Measurements from ENCODE around the gene NOTCH3. TPM values are rescaled to one million over a fixed set of nuclear protein-coding genes. Genes with fewer than 3 reads are reported as not detected.

NOTCH3 gene
- polyA plus RNA-seq, 4 donors = 0.45 to 15.6 (median 6.6) TPM

DNA sequence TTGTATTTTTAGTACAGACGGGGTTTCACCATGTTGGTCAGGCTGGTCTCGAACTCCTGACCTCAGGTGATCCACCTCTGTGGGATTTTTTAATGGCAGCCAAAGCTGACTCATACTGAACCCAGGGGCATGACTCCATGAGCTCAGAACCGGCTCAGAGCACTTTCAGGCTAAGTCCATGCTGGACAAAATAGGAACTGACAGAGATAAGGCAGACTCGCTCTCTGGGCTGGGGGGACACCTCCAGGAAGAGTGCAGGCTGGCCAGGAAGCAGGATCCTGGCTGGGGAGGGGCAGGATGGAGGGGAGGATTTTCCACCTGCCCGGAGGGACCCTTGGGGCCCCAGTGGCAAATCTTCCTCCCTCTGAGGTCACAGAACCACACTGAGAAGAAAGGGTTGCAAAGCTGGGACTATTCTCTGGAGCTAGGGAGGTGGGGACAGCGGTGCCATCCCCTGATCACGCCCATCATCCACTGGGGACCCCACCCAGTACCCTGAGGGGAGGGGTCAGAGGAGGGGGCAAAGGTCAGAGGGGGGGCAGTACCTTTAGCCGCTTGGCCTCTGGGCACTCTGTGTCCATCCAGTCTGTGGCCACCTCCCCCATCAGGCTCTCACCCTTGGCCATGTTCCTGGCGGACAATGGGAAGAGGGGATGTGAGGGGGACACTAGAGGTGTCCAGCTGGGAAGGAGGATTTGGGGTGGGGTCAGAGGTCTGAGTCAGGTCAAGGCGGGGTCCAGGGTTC is 31.1 kb downstream of the NOTCH3 start:
- WGBS, 3 donors = 70 to 85% (median 83%) methylated on average over 8 to 10 of the region's 10 CpGs
- Histone ChIP-seq H3K36me3 (ENCODE audit: control insufficient read depth in 3 of 3, insufficient read depth in 2 of 3, low read depth in 1 of 3, low read length in 3 of 3) (peaks cover 0 to 55% (median 0%) of the 10 kb centered on the region in 3 donors), H3K4me1 (ENCODE audit: control insufficient read depth in 3 of 3, insufficient read depth in 2 of 3, low read depth in 1 of 3, low read length in 2 of 3) (no peaks in the 10 kb centered on the region), H3K27ac (ENCODE audit: low read depth in 1 of 3, low read length in 2 of 3) (no peak overlapping the region), H3K9me3 (ENCODE audit: control insufficient read depth in 2 of 2, insufficient read depth in 1 of 2, low read depth in 1 of 2, low read length in 1 of 2) (peaks cover 0 to 38% of the 10 kb centered on the region in 2 donors), H3K27me3 (ENCODE audit: control insufficient read depth in 3 of 3, insufficient read depth in 3 of 3, low read length in 3 of 3) (no peaks in the 10 kb centered on the region), H3K4me3 (ENCODE audit: low read depth in 1 of 3, low read length in 3 of 3) (no peak overlapping the region)
- FAIRE-seq (no peak), DNase-seq (no peak)

- Histone ChIP-seq H3K4me1 (ENCODE audit: control insufficient read depth in 3 of 3, insufficient read depth in 2 of 3, low read depth in 1 of 3, low read length in 2 of 3) (no peaks in the 10 kb centered on the region), H3K27me3 (ENCODE audit: control insufficient read depth in 3 of 3, insufficient read depth in 3 of 3, low read length in 3 of 3) (no peaks in the 10 kb centered on the region), H3K4me3 (ENCODE audit: low read depth in 1 of 3, low read length in 3 of 3) (no peak overlapping the region), H3K9me3 (ENCODE audit: control insufficient read depth in 2 of 2, insufficient read depth in 1 of 2, low read depth in 1 of 2, low read length in 1 of 2) (peaks cover 0 to 46% of the 10 kb centered on the region in 2 donors), H3K36me3 (ENCODE audit: control insufficient read depth in 3 of 3, insufficient read depth in 2 of 3, low read depth in 1 of 3, low read length in 3 of 3) (peaks cover 0 to 58% (median 0%) of the 10 kb centered on the region in 3 donors), H3K27ac (ENCODE audit: low read depth in 1 of 3, low read length in 2 of 3) (no peak overlapping the region)
- FAIRE-seq = no peak
- WGBS, 3 donors = 65 to 77% (median 72%) methylated on average over 4 of the region's 4 CpGs
- DNase-seq = no peak
Measured at GRCh38 chr19:15166700-15167099, 34.1 kb downstream of the NOTCH3 start.

DNA sequence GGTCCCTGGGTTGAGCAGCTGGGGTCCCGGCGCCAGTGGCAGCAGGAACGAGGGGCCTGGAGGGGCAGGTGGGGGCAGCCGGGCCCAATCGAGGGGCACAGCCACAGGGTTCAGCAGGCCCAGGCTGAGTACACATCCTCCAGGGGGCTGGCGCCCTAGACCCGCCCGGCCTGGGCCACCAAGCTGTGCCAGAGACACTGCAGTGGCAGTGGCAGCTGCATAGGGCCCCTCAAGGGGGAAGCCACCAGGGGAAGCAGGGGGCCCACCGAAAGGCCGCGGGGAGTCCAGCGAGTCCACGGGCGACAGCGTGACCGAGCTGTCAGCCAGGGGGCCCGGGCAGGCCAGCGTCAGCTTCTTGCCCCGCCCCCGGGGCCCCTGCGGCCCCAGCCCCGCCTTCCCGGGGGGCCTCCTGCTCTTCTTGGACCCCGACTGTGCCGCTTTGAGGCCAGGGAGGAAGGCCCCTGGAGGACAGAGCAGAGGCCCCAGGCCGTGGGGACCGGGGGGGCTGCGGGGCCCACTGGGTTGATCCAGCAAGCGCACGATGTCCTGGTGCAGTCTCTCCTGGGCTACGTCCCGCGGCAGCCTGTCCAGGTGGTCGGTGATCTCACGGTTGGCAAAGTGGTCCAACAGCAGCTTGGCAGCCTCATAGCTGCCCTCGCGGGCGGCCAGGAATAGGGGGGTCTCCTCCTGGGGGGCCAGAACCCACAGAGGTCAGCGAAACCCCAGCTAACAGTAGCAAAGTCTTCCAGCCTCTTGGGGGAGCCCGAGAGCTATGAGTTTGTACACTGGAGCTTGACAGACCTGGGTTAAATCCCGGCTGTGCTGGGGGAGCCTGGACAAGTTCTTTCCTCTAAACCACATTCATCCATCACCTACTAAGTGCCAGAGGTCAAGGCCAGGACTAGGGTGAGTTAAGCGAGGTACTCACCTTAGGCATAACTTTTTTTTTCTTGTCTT is 39.5 kb downstream of the NOTCH3 start:
- no peaks in the 10 kb centered on the region for H3K4me1 ChIP-seq (ENCODE audit: control insufficient read depth in 3 of 3, insufficient read depth in 2 of 3, low read depth in 1 of 3, low read length in 2 of 3)
- H3K27me3 ChIP-seq (ENCODE audit: control insufficient read depth in 3 of 3, insufficient read depth in 3 of 3, low read length in 3 of 3) = no peaks in the 10 kb centered on the region
- 85 to 92% (median 85%) methylated on average over 29 to 42 of the region's 42 CpGs for WGBS, 3 donors
- no peak for FAIRE-seq
- H3K4me3 ChIP-seq (ENCODE audit: low read depth in 1 of 3, low read length in 3 of 3) = no peak overlapping the region
- DNase-seq = peak in 1 of 2 donors; percentile 19
- H3K36me3 ChIP-seq (ENCODE audit: control insufficient read depth in 3 of 3, insufficient read depth in 2 of 3, low read depth in 1 of 3, low read length in 3 of 3) = peaks cover 0 to 41% (median 0%) of the 10 kb centered on the region in 3 donors
- H3K27ac ChIP-seq (ENCODE audit: low read depth in 1 of 3, low read length in 2 of 3) = no peak overlapping the region
- H3K9me3 ChIP-seq (ENCODE audit: control insufficient read depth in 2 of 2, insufficient read depth in 1 of 2, low read depth in 1 of 2, low read length in 1 of 2) = peaks cover 0 to 44% of the 10 kb centered on the region in 2 donors

GRCh38 chr19:15159251-15159650 is 41.5 kb downstream of the NOTCH3 start:
- Histone ChIP-seq H3K4me1 (ENCODE audit: control insufficient read depth in 3 of 3, insufficient read depth in 2 of 3, low read depth in 1 of 3, low read length in 2 of 3) (no peaks in the 10 kb centered on the region), H3K27me3 (ENCODE audit: control insufficient read depth in 3 of 3, insufficient read depth in 3 of 3, low read length in 3 of 3) (no peaks in the 10 kb centered on the region), H3K27ac (ENCODE audit: low read depth in 1 of 3, low read length in 2 of 3) (no peak overlapping the region), H3K36me3 (ENCODE audit: control insufficient read depth in 3 of 3, insufficient read depth in 2 of 3, low read depth in 1 of 3, low read length in 3 of 3) (peaks cover 0 to 24% (median 0%) of the 10 kb centered on the region in 3 donors), H3K9me3 (ENCODE audit: control insufficient read depth in 2 of 2, insufficient read depth in 1 of 2, low read depth in 1 of 2, low read length in 1 of 2) (peaks cover 0 to 30% of the 10 kb centered on the region in 2 donors), H3K4me3 (ENCODE audit: low read depth in 1 of 3, low read length in 3 of 3) (no peak overlapping the region)
- WGBS, 3 donors = 44 to 71% (median 53%) methylated on average over 3 of the region's 3 CpGs
- FAIRE-seq = no peak
- DNase-seq = no peak

DNA sequence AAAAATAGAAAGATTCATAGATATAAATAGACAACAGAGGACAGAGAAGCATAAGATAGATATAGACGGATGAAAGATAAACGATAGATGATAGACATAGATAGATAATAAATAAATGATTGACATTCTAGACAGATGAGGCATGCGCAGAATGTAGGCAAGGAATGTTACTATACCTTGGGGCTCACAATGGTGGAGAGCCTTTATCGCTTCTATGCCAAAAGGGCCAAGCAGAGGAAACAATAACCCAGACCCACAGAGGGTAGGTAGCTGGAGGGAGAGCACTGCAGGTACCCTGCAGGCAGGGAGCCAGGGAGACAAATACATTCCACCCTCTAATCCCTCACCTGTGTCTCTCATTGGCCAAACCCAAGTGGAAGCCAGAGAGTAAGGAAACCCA is 44.4 kb downstream of the NOTCH3 start:
- 93 to 97% (median 96%) methylated on average over 4 of the region's 4 CpGs for WGBS, 3 donors
- DNase-seq (no peak), FAIRE-seq (no peak)
- peaks cover 0 to 10% (median 0%) of the 10 kb centered on the region in 3 donors for H3K36me3 ChIP-seq (ENCODE audit: control insufficient read depth in 3 of 3, insufficient read depth in 2 of 3, low read depth in 1 of 3, low read length in 3 of 3)
- peaks cover 0 to 28% of the 10 kb centered on the region in 2 donors for H3K9me3 ChIP-seq (ENCODE audit: control insufficient read depth in 2 of 2, insufficient read depth in 1 of 2, low read depth in 1 of 2, low read length in 1 of 2)
- no peaks in the 10 kb centered on the region for H3K27me3 ChIP-seq (ENCODE audit: control insufficient read depth in 3 of 3, insufficient read depth in 3 of 3, low read length in 3 of 3)
- H3K4me1 ChIP-seq (ENCODE audit: control insufficient read depth in 3 of 3, insufficient read depth in 2 of 3, low read depth in 1 of 3, low read length in 2 of 3) = no peaks in the 10 kb centered on the region
- H3K4me3 ChIP-seq (ENCODE audit: low read depth in 1 of 3, low read length in 3 of 3) = no peak overlapping the region
- H3K27ac ChIP-seq (ENCODE audit: low read depth in 1 of 3, low read length in 2 of 3) = no peak overlapping the region

GRCh38 chr19:15155296-15155695 is 45.5 kb downstream of the NOTCH3 start:
- Histone ChIP-seq H3K4me1 (ENCODE audit: control insufficient read depth in 3 of 3, insufficient read depth in 2 of 3, low read depth in 1 of 3, low read length in 2 of 3) (no peaks in the 10 kb centered on the region), H3K9me3 (ENCODE audit: control insufficient read depth in 2 of 2, insufficient read depth in 1 of 2, low read depth in 1 of 2, low read length in 1 of 2) (peaks cover 0 to 21% of the 10 kb centered on the region in 2 donors), H3K4me3 (ENCODE audit: low read depth in 1 of 3, low read length in 3 of 3) (no peak overlapping the region), H3K27me3 (ENCODE audit: control insufficient read depth in 3 of 3, insufficient read depth in 3 of 3, low read length in 3 of 3) (no peaks in the 10 kb centered on the region), H3K36me3 (ENCODE audit: control insufficient read depth in 3 of 3, insufficient read depth in 2 of 3, low read depth in 1 of 3, low read length in 3 of 3) (peaks cover 0 to 3% (median 0%) of the 10 kb centered on the region in 3 donors), H3K27ac (ENCODE audit: low read depth in 1 of 3, low read length in 2 of 3) (no peak overlapping the region)
- WGBS, 3 donors = 85 to 90% (median 85%) methylated on average over 5 of the region's 5 CpGs
- no peak for DNase-seq
- no peak for FAIRE-seq

DNA sequence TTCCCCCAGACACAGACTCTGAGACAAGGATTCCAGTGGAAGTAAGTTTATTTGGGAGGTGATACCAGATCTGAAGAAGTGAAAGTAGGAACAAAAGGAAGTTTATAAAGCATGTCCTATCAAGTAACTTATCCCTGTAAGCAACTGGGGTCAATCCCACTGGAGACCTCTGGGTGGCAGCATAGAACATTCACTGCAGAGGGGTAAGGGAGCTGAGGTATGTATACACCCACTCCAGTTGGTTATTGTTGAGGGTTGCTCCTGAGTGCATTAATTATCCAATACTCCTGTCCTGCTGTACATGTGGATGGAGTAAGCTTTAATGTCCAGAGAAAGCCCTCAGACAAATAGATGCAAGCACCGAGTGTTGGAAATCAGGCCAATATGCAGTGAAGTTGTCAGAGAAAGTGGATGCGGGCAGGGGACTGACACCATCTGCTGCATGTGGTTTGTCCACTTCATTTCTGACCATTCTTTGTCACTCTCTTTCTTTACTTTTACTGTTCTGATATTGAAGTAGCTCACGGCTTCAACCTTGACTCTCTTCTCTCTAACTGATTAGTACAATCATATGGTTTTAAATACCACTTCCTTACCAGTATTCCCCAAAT is 46.7 kb downstream of the NOTCH3 start:
- peak; percentile 33 to 43 for DNase-seq
- H3K4me3 ChIP-seq (ENCODE audit: low read depth in 1 of 3, low read length in 3 of 3) = no peak overlapping the region
- FAIRE-seq = no peak
- no peaks in the 10 kb centered on the region for H3K27me3 ChIP-seq (ENCODE audit: control insufficient read depth in 3 of 3, insufficient read depth in 3 of 3, low read length in 3 of 3)
- H3K27ac ChIP-seq (ENCODE audit: low read depth in 1 of 3, low read length in 2 of 3) = no peak overlapping the region
- H3K36me3 ChIP-seq (ENCODE audit: control insufficient read depth in 3 of 3, insufficient read depth in 2 of 3, low read depth in 1 of 3, low read length in 3 of 3) = no peaks in the 10 kb centered on the region
- H3K9me3 ChIP-seq (ENCODE audit: control insufficient read depth in 2 of 2, insufficient read depth in 1 of 2, low read depth in 1 of 2, low read length in 1 of 2) = peaks cover 0 to 11% of the 10 kb centered on the region in 2 donors
- no peaks in the 10 kb centered on the region for H3K4me1 ChIP-seq (ENCODE audit: control insufficient read depth in 3 of 3, insufficient read depth in 2 of 3, low read depth in 1 of 3, low read length in 2 of 3)
- 91 to 100% (median 91%) methylated on average over 3 of the region's 3 CpGs for WGBS, 3 donors

- Histone ChIP-seq H3K27ac (ENCODE audit: low read depth in 1 of 3, low read length in 2 of 3) (no peak overlapping the region), H3K9me3 (ENCODE audit: control insufficient read depth in 2 of 2, insufficient read depth in 1 of 2, low read depth in 1 of 2, low read length in 1 of 2) (peaks cover 0 to 6% of the 10 kb centered on the region in 2 donors), H3K4me3 (ENCODE audit: low read depth in 1 of 3, low read length in 3 of 3) (no peak overlapping the region), H3K36me3 (ENCODE audit: control insufficient read depth in 3 of 3, insufficient read depth in 2 of 3, low read depth in 1 of 3, low read length in 3 of 3) (no peaks in the 10 kb centered on the region), H3K4me1 (ENCODE audit: control insufficient read depth in 3 of 3, insufficient read depth in 2 of 3, low read depth in 1 of 3, low read length in 2 of 3) (no peaks in the 10 kb centered on the region), H3K27me3 (ENCODE audit: control insufficient read depth in 3 of 3, insufficient read depth in 3 of 3, low read length in 3 of 3) (no peaks in the 10 kb centered on the region)
- no peak for DNase-seq
- FAIRE-seq = no peak
- WGBS, 3 donors = 71 to 74% (median 72%) methylated on average over 5 of the region's 5 CpGs
Measured at GRCh38 chr19:15149737-15150136, 51.1 kb downstream of the NOTCH3 start.

Data from small intestine (tissue), 7 donors.